HG03025 (cell line): ENCODE data around the gene SF3A1.

ENCODE experiments used
- ATAC-seq: cut with Tn5 transposase; IDR thresholded peaks from one replicate; pipeline ENCODE4 v1.9.1; 2021; ENCODE audit warnings: mild to moderate bottlenecking, moderate library complexity; ENCODE audit not compliant: unreplicated experiment, low FRiP score

The SF3A1 gene

GRCh38 chr22:30307041-30307574, 49.6 kb downstream of the SF3A1 start:
- ATAC-seq = no peak

GRCh38 chr22:30306627-30307011, 50.1 kb downstream of the SF3A1 start:
- ATAC-seq = no peak

- ATAC-seq = no peak
Measured at GRCh38 chr22:30305906-30306626, 50.6 kb downstream of the SF3A1 start.

GRCh38 chr22:30305519-30305905, 51.2 kb downstream of the SF3A1 start:
- no peak for ATAC-seq

- no peak for ATAC-seq
Measured at GRCh38 chr22:30304495-30305244, 52.0 kb downstream of the SF3A1 start.

GRCh38 chr22:30302810-30303138, 53.9 kb downstream of the SF3A1 start:
- no peak for ATAC-seq

- ATAC-seq = no peak
Measured at GRCh38 chr22:30301995-30302809, 54.5 kb downstream of the SF3A1 start.

- no peak for ATAC-seq
Measured at GRCh38 chr22:30299322-30299721, 57.4 kb downstream of the SF3A1 start.

GRCh38 chr22:30297991-30298701, 58.5 kb downstream of the SF3A1 start:
- no peak for ATAC-seq

GRCh38 chr22:30297276-30297990, 59.3 kb downstream of the SF3A1 start:
- no peak for ATAC-seq

- ATAC-seq = no peak
Measured at GRCh38 chr22:30296833-30297232, 59.9 kb downstream of the SF3A1 start.

- no peak for ATAC-seq
Measured at GRCh38 chr22:30296324-30296723, 60.4 kb downstream of the SF3A1 start.

GRCh38 chr22:30295576-30295975, 61.1 kb downstream of the SF3A1 start:
- ATAC-seq = no peak

GRCh38 chr22:30294830-30295229, 61.9 kb downstream of the SF3A1 start:
- no peak for ATAC-seq

GRCh38 chr22:30294066-30294465, 62.6 kb downstream of the SF3A1 start:
- no peak for ATAC-seq

GRCh38 chr22:30293026-30293425, 63.7 kb downstream of the SF3A1 start:
- ATAC-seq = no peak

GRCh38 chr22:30292069-30292970, 64.4 kb downstream of the SF3A1 start:
- ATAC-seq = no peak

- no peak for ATAC-seq
Measured at GRCh38 chr22:30291058-30291892, 65.4 kb downstream of the SF3A1 start.
